Keratinocyte (primary cell): ENCODE measurements around the gene SPDYE18.
"Not testable (repeated sequence)": the region's sequence is repeated elsewhere in the genome, so short reads cannot be mapped to it uniquely, and the experiment has no call there.

Source experiments
- EZH2 ChIP-seq: IDR thresholded peaks from one replicate; pipeline ENCODE4 v1.6.1; 2012; ENCODE audit warnings: inconsistent platforms, mild to moderate bottlenecking, low read length, moderate library complexity
- TF ChIP-seq, protein P1 (sequence below), 3 experiments: IDR thresholded peaks in 1 of 3; conservative IDR thresholded peaks in 1 of 3; optimal IDR thresholded peaks in 1 of 3; 2 replicates in 2 of 3; 3 replicates in 1 of 3; pipeline versions ENCODE3 to v1.5.1; 2011; ENCODE audit warnings: low read length in 3 of 3, mild to moderate bottlenecking in 3 of 3, moderate library complexity in 2 of 3, control low read depth in 1 of 3, inconsistent platforms in 1 of 3; ENCODE audit not compliant: insufficient read depth in 2 of 3; ENCODE audit errors: extremely low read depth in 1 of 3

DNA sequence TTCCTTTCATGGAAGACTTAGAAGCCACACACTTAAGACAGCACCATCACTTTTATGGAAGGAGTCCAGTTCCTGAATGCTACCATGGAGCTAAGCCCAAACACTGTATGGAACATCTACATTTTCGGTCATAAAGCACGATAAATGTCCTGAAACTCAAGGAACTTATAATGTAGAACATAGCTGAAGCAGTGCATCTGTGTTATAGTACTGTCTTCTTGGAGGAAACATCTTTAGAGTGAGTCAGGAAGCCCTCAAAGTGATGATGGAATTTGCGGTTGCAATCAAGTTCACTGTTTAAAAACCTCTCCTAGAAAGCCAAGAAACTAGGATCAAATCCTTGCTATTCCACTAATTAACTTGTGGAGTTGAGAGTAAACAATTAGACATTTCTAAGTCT lies 43.5 kb upstream of the SPDYE18 start:
- not testable (repeated sequence) for TF ChIP-seq EZH2
- TF ChIP-seq, protein P1, sequence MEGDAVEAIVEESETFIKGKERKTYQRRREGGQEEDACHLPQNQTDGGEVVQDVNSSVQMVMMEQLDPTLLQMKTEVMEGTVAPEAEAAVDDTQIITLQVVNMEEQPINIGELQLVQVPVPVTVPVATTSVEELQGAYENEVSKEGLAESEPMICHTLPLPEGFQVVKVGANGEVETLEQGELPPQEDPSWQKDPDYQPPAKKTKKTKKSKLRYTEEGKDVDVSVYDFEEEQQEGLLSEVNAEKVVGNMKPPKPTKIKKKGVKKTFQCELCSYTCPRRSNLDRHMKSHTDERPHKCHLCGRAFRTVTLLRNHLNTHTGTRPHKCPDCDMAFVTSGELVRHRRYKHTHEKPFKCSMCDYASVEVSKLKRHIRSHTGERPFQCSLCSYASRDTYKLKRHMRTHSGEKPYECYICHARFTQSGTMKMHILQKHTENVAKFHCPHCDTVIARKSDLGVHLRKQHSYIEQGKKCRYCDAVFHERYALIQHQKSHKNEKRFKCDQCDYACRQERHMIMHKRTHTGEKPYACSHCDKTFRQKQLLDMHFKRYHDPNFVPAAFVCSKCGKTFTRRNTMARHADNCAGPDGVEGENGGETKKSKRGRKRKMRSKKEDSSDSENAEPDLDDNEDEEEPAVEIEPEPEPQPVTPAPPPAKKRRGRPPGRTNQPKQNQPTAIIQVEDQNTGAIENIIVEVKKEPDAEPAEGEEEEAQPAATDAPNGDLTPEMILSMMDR (optimal IDR thresholded peaks at IDR 0.05 in 1 of 3, IDR thresholded peaks at IDR 0.05 in 1 of 3, conservative IDR thresholded peaks at IDR 0.05 in 1 of 3; ENCODE audit: extremely low read depth in 1 of 3, insufficient read depth in 2 of 3, low read length in 3 of 3): not testable (repeated sequence)
